GM19035 (cell line): Measurements from ENCODE around the gene AMBRA1.

ENCODE experiments used
- ATAC-seq: cut with Tn5 transposase; IDR thresholded peaks from one replicate; pipeline ENCODE4 v1.9.1; 2021; ENCODE audit not compliant: unreplicated experiment

AMBRA1 gene

GRCh38 chr11:46475926-46476545, 117.8 kb downstream of the AMBRA1 start:
- no peak for ATAC-seq

DNA sequence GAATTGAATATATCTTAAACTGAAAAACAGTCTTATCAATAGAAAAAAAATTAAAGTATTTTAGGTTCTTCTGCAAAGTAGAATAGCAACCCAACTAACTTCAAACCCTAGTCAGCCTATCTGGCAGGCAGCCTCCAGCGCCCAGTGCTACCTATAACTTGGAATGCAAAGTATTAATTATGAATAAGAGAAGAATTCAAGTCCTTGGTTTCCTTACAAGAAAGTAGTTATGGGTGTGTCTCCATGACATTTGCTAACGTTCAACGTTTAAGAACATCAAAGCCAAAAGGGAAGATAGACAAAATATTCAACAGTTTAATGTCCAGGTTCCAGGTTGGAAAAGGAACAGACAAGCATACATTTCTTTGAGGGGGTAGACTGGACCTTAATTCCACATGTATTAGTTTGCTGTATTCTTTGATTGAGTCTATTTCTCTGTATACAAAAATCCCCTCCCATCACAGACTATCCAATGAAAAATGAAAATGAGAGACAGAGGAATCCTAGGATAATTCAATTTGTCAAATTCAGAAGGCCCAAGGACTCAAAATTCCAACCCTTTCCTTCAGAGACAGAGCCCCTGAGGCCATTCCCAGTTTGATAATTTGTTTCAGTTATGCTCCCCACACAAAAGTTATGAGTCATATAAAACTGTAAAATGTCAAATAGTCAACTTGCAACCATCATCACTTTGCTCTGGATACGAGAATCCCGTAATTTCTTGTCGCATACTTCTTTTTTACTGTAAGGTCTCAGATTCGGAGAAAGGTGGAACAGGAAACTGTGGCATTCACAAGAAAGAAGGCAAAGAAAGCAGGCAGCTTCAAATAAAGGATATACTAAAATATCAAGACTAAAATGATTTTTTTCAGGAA, 118.5 kb downstream of the AMBRA1 start:
- no peak for ATAC-seq

DNA sequence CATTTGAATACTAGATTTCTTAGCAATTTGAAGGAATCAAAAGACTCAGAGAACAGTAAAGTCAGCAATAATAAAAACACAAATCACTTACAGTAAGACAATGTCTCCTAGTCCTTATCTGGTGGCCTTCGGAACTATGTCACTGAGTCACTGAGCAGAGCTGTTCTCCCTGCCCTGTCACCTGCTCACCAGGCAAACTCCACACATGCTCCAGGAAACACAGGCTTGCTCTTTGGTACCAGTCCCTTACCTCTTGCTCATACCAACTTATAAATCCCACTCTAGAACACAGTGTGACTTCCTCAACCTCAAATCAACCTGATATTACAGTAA, 121.2 kb downstream of the AMBRA1 start:
- no peak for ATAC-seq

DNA sequence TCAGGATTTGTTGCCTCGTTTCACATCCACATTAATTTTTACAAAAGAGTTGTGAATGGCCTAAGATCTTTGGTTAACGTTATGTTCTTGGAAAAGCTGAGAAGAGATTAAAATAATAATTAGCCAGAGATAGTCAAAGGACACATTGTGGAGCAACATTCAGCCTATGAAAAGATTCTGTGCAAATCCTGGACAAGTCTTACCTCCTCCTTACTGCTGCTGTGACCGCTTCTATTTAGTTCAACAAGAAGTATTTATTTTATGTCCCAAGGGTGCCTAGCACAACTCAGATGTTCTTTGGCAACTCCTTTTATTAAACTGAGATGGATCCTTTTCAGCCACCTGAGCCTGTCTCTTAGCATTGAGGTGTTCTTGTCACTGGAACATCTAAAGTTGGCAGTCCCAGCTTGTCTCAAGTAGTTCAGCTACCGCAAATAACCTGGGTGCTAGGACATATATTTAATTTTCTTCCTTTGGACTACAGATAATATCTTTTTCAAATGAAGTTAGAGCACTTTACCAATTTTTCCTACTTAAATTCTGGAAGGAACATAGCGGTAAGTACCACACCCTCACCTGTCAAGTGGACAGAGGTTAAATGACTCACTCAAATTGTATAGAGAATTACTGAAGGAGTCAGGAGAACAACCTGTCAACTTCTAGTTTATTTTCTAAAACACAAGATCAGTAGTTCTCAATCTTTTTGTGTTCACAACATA, 121.7 kb downstream of the AMBRA1 start:
- no peak for ATAC-seq

DNA sequence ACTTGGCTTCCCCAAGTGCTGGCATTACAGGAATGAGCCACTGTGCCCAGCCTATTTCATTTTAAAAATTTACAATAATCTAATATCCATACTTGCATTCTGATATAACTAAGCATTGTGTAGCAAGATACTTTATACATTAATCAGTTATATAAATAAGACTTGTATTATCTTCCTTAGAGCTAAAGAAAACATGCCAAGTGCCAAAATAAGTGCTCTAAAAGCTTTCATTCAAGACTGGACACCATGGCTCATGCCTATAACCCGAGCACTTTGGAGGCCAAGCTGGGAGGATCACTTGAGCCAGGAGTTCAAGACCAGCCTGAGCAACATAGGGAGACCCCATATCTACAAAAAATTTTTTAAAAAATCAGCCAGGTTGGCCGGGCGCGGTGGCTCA, 123.9 kb downstream of the AMBRA1 start:
- ATAC-seq: no peak

GRCh38 chr11:46465683-46466082, 128.1 kb downstream of the AMBRA1 start:
- ATAC-seq: no peak

GRCh38 chr11:46463701-46464421, 130.0 kb downstream of the AMBRA1 start:
- no peak for ATAC-seq

GRCh38 chr11:46461461-46461927, 132.3 kb downstream of the AMBRA1 start:
- no peak for ATAC-seq

- no peak for ATAC-seq
Observed at GRCh38 chr11:46458491-46458890, 135.3 kb downstream of the AMBRA1 start.

DNA sequence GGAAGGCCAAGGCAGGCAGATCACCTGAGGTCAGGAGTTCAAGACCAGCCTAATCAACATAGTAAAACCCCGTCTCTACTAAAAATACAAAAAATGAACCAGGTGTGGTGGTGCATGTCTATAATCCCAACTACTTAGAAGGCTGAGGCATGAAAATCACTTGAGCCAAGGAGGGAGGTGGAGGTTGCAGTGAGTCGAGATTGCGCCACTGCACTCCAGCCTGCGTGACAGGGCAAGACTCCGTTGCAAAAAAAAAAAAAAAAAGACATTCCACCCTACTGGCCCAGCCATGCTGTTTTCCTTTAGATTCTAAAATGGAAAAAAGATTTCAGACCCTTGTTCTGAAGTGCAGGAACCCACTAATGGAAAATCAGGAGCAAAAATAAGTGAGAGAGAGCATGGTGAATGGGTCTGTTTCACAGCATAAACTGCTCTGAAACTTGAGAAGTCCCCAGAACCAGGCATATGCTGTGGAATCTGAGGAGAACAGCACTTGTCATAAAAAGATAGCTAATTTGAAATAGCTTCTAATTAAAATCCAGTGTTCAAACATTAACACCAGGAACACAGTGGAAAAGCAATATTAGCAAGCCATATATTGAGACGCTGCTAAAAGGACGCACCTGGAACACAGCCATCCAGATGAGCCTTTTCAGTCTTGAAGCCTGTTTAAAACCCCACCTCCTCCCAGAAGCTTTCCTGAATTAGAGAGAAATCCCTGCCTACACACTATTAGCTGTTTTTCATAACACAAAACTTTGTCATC, 136.0 kb downstream of the AMBRA1 start:
- ATAC-seq: no peak

DNA sequence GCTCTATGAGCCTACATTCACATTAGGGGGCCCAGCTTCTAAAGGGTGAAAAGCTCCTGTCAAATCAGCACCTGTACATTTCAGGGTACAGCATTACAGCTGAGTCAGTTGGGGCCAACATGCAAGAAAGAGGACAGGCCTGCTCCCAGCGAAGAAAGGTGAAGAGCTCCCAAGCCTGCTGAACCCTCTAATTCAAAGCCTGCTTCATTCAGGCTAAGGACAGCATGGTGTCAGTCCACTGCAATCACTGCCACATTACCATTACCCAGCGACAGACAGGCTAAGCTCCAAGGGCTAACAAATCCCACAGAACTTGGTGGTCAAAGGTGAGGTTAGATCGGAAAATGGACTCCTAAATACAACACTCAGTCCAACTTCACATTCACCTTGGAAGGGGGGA, 136.8 kb downstream of the AMBRA1 start:
- ATAC-seq: no peak

GRCh38 chr11:46456269-46457001, 137.4 kb downstream of the AMBRA1 start:
- no peak for ATAC-seq

DNA sequence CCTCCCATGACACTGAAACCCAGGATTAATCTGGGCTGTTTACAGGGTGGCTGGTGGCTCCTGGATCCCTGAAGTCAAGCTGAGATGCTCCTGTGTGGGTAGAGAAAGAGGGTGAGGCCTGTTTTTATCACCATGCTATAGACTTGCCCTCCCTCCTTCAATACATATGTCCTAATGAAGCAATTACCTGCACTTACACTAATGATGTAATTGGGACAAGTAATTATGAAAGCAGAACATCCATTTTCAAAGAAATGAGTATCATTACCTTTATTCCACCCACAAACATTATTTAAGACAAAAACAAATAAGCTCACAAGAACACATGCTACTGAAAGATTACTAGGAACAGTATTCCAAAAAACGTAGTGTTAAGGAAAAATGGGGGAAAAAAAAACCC, 138.0 kb downstream of the AMBRA1 start:
- ATAC-seq: no peak

GRCh38 chr11:46452918-46453517, 140.8 kb downstream of the AMBRA1 start:
- ATAC-seq: no peak

DNA sequence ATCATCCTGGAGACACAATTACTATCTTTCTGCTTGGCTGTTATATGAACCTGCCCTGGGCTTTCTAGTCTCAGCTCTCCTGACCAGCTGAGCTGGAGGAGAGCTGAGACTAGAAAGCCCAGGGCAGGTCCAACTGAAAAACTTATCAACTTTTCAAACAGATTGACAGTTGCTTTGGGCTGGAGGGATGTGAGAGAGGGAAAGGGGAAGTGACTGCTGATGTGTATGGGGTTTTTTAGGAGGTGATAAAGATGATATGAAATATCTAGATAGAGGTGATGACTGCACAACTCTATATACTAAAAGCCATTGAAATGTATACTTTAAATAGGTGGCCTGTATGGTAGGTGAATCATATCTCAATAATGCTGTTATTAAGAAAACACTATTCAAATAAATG, 142.1 kb downstream of the AMBRA1 start:
- ATAC-seq: no peak

- no peak for ATAC-seq
Observed at GRCh38 chr11:46450846-46451477, 142.9 kb downstream of the AMBRA1 start.

DNA sequence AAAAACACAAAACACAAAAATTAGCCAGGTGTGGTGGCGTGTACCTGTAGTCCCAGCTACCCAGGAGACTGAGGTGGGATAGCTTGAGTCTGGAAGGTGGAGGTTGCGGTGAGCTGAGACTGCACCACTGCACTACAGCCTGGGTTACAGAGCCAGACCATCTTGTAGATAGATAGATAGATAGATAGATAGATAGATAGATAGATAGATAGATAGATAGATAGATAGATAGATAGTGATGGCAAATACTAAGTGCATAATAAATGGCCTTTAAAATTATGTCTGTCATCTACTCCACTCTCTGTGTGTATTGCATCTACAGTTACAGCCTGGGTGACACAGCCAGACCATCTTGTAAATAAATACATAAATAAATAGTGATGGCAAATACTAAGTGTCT, 146.3 kb downstream of the AMBRA1 start:
- ATAC-seq: no peak

GRCh38 chr11:46445920-46446771, 147.7 kb downstream of the AMBRA1 start:
- ATAC-seq: no peak
